K562 (cell line): ENCODE data around the gene ATP6V0E1. TPM values are rescaled to one million over a fixed set of nuclear protein-coding genes. Genes with fewer than 3 reads are reported as not detected.

Experiments used
- ATAC-seq: fragments of 200-7000 bp; cut with Tn5 transposase; 3 replicates; pipeline ENCODE4 v1.9.1; 2020; ENCODE audit warnings: moderate library complexity
- BruUV-seq: library from RNA; stranded (reverse); fragments of 400-500 nt; replicated peaks from 2 replicates; lab custom pipeline; 2021; lab: Mats Ljungman, UMichigan
- CTCF ChIA-PET: fragments of 300-600 bp; formaldehyde crosslinking; extraction: SDS; loops from one replicate; lab custom pipeline; 2021; ENCODE audit warnings: low intra/inter-chr PET ratio; lab: Yijun Ruan, JAX
- POLR2A ChIA-PET: fragments of 300-600, 350-650 bp; sonication (Branson Sonifier 250); formaldehyde crosslinking; extraction: SDS; loops from one replicate; lab custom pipeline; 2021; ENCODE audit warnings: antibody characterized with exemption, inconsistent platforms; lab: Yijun Ruan, JAX
- DNase-seq, 4 experiments: peaks; one replicate each; pipeline versions ENCODE4 v3.0.0 to v3.0.0-alpha.2; 2011 to 2018; ENCODE audit warnings: low spot score in 3 of 4, mixed read lengths in 3 of 4; ENCODE audit errors: extremely low read depth in 1 of 4
- FAIRE-seq: peaks from 2 replicates; lab custom pipeline; 2011; peaks lifted over from hg19 to GRCh38; lab: Jason Lieb, UNC
- H2AFZ ChIP-seq: 2 replicates; pipeline ENCODE4 v1.6.0; 2011; ENCODE audit warnings: low read depth, low read length, control low read depth, inconsistent platforms
- H3K27ac ChIP-seq: fragments of 200-600 bp; 3 replicates; pipeline ENCODE4 v1.8.0; 2011; ENCODE audit warnings: low read depth, mild to moderate bottlenecking, control low read depth, inconsistent platforms, low read length, moderate library complexity, mixed read lengths; ENCODE audit errors: extremely low read depth
- H3K27me3 ChIP-seq, 2 experiments: fragments of 300-600 bp in 1 of 2; 2 replicates in 1 of 2; 3 replicates in 1 of 2; pipeline versions ENCODE4 v1.6.0 to v1.8.0; 2011; ENCODE audit warnings: inconsistent platforms in 2 of 2, low read length in 2 of 2, mild to moderate bottlenecking in 1 of 2, mixed read lengths in 1 of 2, moderate library complexity in 1 of 2; ENCODE audit not compliant: control insufficient read depth in 2 of 2, insufficient read depth in 2 of 2
- H3K36me3 ChIP-seq: fragments of 300-600 bp; 3 replicates; pipeline ENCODE4 v1.8.0; 2011; ENCODE audit warnings: mild to moderate bottlenecking, low read length, inconsistent platforms; ENCODE audit not compliant: control insufficient read depth, insufficient read depth
- H3K4me1 ChIP-seq, 2 experiments: fragments of 200-600 bp in 1 of 2; replicated peaks in 1 of 2; 2 replicates in 1 of 2; 3 replicates in 1 of 2; pipeline versions ENCODE4 v1.5.1 to v1.8.0; 2011; ENCODE audit warnings: inconsistent platforms in 2 of 2, low read length in 2 of 2, mild to moderate bottlenecking in 1 of 2, mixed read lengths in 1 of 2, moderate library complexity in 1 of 2; ENCODE audit not compliant: control insufficient read depth in 2 of 2, insufficient read depth in 2 of 2
- H3K4me2 ChIP-seq: 2 replicates; pipeline ENCODE4 v1.6.1; 2011; ENCODE audit warnings: low read length, control low read depth, inconsistent platforms, mixed read lengths; ENCODE audit not compliant: insufficient read depth
- H3K4me3 ChIP-seq: fragments of 200-600 bp; sonication (generic), shearing (Covaris generic); 2 replicates; pipeline ENCODE4 v1.5.1; 2016; ENCODE audit warnings: control low read depth, inconsistent platforms
- H3K79me2 ChIP-seq: fragments of 200-600 bp; 3 replicates; pipeline ENCODE4 v1.8.0; 2011; ENCODE audit warnings: low read length, inconsistent platforms; ENCODE audit not compliant: control insufficient read depth, insufficient read depth
- H3K9ac ChIP-seq, 2 experiments: 2 replicates each; pipeline versions ENCODE4 v1.6.0 to v1.6.1; 2011; ENCODE audit warnings: low read depth in 2 of 2, low read length in 2 of 2, control low read depth in 1 of 2, inconsistent platforms in 1 of 2, mild to moderate bottlenecking in 1 of 2, mixed read lengths in 1 of 2; ENCODE audit not compliant: insufficient read depth in 1 of 2
- H3K9me1 ChIP-seq: one replicate; pipeline ENCODE4 v1.6.0; 2011; ENCODE audit warnings: inconsistent platforms, mild to moderate bottlenecking, low read length, moderate library complexity; ENCODE audit not compliant: control insufficient read depth, insufficient read depth
- H3K9me3 ChIP-seq: replicated peaks from 2 replicates; pipeline ENCODE4 v1.5.1; 2011; ENCODE audit warnings: low read depth, low read length, inconsistent platforms; ENCODE audit not compliant: control insufficient read depth, insufficient read depth
- H4K20me1 ChIP-seq: replicated peaks from 2 replicates; pipeline ENCODE4 v1.6.1; 2011; ENCODE audit warnings: low read length, inconsistent platforms, mixed read lengths; ENCODE audit not compliant: control insufficient read depth, insufficient read depth
- HDAC2 ChIP-seq: fragments of 450-650 bp; IDR thresholded peaks from 2 replicates; pipeline ENCODE4 v1.6.1; 2016; ENCODE audit warnings: mild to moderate bottlenecking
- LARP7 ChIP-seq: fragments of 450-650 bp; IDR thresholded peaks from 2 replicates; pipeline ENCODE4 v1.6.1; 2016
- MCM2 ChIP-seq: fragments of 450-650 bp; IDR thresholded peaks from 2 replicates; pipeline ENCODE4 v1.6.1; 2017; ENCODE audit warnings: low read depth, mild to moderate bottlenecking
- NCOA2 ChIP-seq, 2 experiments: fragments of 450-650 bp; IDR thresholded peaks; 2 replicates each; pipeline ENCODE4 v1.6.1; 2018; ENCODE audit warnings: mild to moderate bottlenecking in 2 of 2, moderate library complexity in 1 of 2; ENCODE audit not compliant: partially characterized antibody in 2 of 2
- RCOR1 ChIP-seq, 2 experiments: IDR thresholded peaks; 2 replicates each; pipeline ENCODE4 v1.6.1; 2012; ENCODE audit warnings: low read depth in 2 of 2, low read length in 2 of 2, borderline replicate concordance in 1 of 2, improper control_type of control experiment in 1 of 2
- RNF2 ChIP-seq: sonication (generic); IDR thresholded peaks from 2 replicates; pipeline ENCODE4 v1.6.1; 2016
- ZBTB7A ChIP-seq: IDR thresholded peaks from 2 replicates; pipeline ENCODE4 v1.6.1; 2011; ENCODE audit warnings: low read depth, mild to moderate bottlenecking, low read length, moderate library complexity, borderline replicate concordance; ENCODE audit not compliant: control insufficient read depth
- ZNF609 ChIP-seq: sonication (generic); formaldehyde crosslinking; IDR thresholded peaks from 2 replicates; pipeline ENCODE4 v1.8.1; 2023; ENCODE audit warnings: missing genetic modification reagents, mild to moderate bottlenecking, borderline replicate concordance
- WGBS: fragments of 100-300 bp; shearing (Covaris generic); methylation state at CpG from one replicate; pipeline ENCODE4 v1.1.6; 2016; ENCODE audit warnings: low coverage, mixed read lengths; ENCODE audit not compliant: insufficient coverage; ENCODE audit errors: missing lambda C conversion rate; 5-methylcytosine and 5-hydroxymethylcytosine counted together
- in situ Hi-C: fragments of 300-500 bp; cut with MboI; formaldehyde crosslinking; loops from 4 replicates; pipeline ENCODE4 v1.15.0; 2018; ENCODE audit warnings: inconsistent platforms, mixed read lengths
- intact Hi-C: fragments of 100-400 bp; cut with micrococcal nuclease; formaldehyde crosslinking; loops from 2 replicates; pipeline ENCODE4 v1.14.2; 2022
- polyA plus RNA-seq, 8 experiments: library from polyadenylated mRNA; depleted of rRNA in 4 of 8; stranded (reverse) in 5 of 8; unstranded in 3 of 8; fragments of >200 nt; fragmentation: Nextera tagmentation in 2 of 8; fragmentation: Illumina TruSeq in 1 of 8; extraction: Ambion mirVana in 2 of 8; extraction: Trizol in 1 of 8; gene quantifications; 2 replicates each; pipeline versions ENCODE4 v1.2.1 to v1.2.3, GENCODE V29; 2011 to 2014; ENCODE audit warnings: inconsistent platforms in 1 of 8, missing spikeins in 1 of 8
- total RNA-seq, 7 experiments: library from RNA; depleted of rRNA in 6 of 7; stranded (reverse); fragments of >200 nt in 6 of 7; fragmentation: Illumina TruSeq in 2 of 7; extraction: Trizol in 2 of 7; gene quantifications; 2 replicates each; pipeline versions ENCODE4 v1.2.1 to v1.2.3, GENCODE V29; 2011 to 2021; ENCODE audit warnings: low replicate concordance in 1 of 7

Gene ATP6V0E1
- total and polyA plus RNA-seq, 9 of the 15 experiments (the other 6 are each of a cell fraction or from before 2014, with no cell fraction given) = 63.8 to 395 (median 112) TPM

GRCh38 chr5:172973127-172973916, 10.2 kb upstream of the ATP6V0E1 start (continued):
- TF ChIP-seq HDAC2 (peak; percentile 58; the same call in 1 of the 2 replicates), RNF2 (no peak), NCOA2 (IDR thresholded peaks at IDR 0.05; ENCODE audit: partially characterized antibody in 2 of 2) (no peak), RCOR1 (IDR thresholded peaks at IDR 0.05; ENCODE audit: borderline replicate concordance in 1 of 2, low read depth in 2 of 2, low read length in 2 of 2) (peak in 1 of 2 experiments; percentile 69; a peak in 1 of 4 replicates), LARP7 (no peak)

GRCh38 chr5:172973931-172974330, 9.6 kb upstream of the ATP6V0E1 start:
- BruUV-seq = no TSS peak
- no peak overlapping the region for H3K4me2 ChIP-seq
- H3K9me3 ChIP-seq = no peaks in the 10 kb centered on the region
- no peak overlapping the region for H3K27ac ChIP-seq
- H3K9me1 ChIP-seq = no peaks in the 10 kb centered on the region
- H3K4me1 ChIP-seq = peaks cover 3 to 13% of the 10 kb centered on the region in 2 experiments; a peak in 3 of 5 replicates
- ChIA-PET CTCF (no interaction called here), POLR2A (interaction anchor here (0.6 to 3.2 kb wide), 3 partner anchors 8 to 369 kb away, joined by 3 to 36 read pairs (median 4); partner anchors contain the start of genes ATP6V0E1 and RPL26L1)
- in situ Hi-C loops = no loop called here
- peaks cover 10% of the 10 kb centered on the region; the same call in 1 of the 3 replicates for H3K36me3 ChIP-seq
- H3K9ac ChIP-seq = no peak overlapping the region
- H4K20me1 ChIP-seq = peaks cover 6% of the 10 kb centered on the region; the same call in 1 of the 2 replicates
- no peak overlapping the region for H2AFZ ChIP-seq
- H3K27me3 ChIP-seq = 0 out of 5 replicates have a peak, but pooled peaks cover 0 to 2% of the 10 kb centered on the region in 2 experiments
- DNase-seq (no peak), FAIRE-seq (no peak), ATAC-seq (no peak)
- no peak overlapping the region for H3K4me3 ChIP-seq
- no peaks in the 10 kb centered on the region for H3K79me2 ChIP-seq
- intact Hi-C loops = no loop called here
- WGBS = 22% methylated on average over 8 of the region's 8 CpGs
- no peak for TF ChIP-seq MCM2
- TF ChIP-seq ZBTB7A = no peak
- TF ChIP-seq ZNF609 (CRISPR knock-in tag) = no peak
